CD1c-positive myeloid dendritic cell (primary cell): ENCODE measurements around the gene GSK3A.
A peak's percentile ranks its signal among the peaks of the same experiment; 100 is the strongest.

Source experiments
- DNase-seq: peaks from one replicate; pipeline ENCODE4 v3.0.0-alpha.2; 2016; ENCODE audit errors: extremely low spot score

Gene GSK3A

GRCh38 chr19:42200116-42200715 is 42.2 kb downstream of the GSK3A start:
- no peak for DNase-seq

GRCh38 chr19:42199440-42200115 is 42.8 kb downstream of the GSK3A start:
- peak; percentile 77 for DNase-seq

GRCh38 chr19:42198676-42199439 is 43.5 kb downstream of the GSK3A start:
- DNase-seq: no peak

GRCh38 chr19:42197375-42197817 is 45.0 kb downstream of the GSK3A start:
- no peak for DNase-seq

- no peak for DNase-seq
Measured at GRCh38 chr19:42196011-42197001, 46.1 kb downstream of the GSK3A start.

- DNase-seq: no peak
Measured at GRCh38 chr19:42193706-42194105, 48.7 kb downstream of the GSK3A start.

GRCh38 chr19:42193294-42193693 is 49.1 kb downstream of the GSK3A start:
- DNase-seq: no peak

GRCh38 chr19:42191855-42192254 is 50.5 kb downstream of the GSK3A start:
- peak; percentile 78 for DNase-seq

- no peak for DNase-seq
Measured at GRCh38 chr19:42191330-42191729, 51.1 kb downstream of the GSK3A start.

- DNase-seq: no peak
Measured at GRCh38 chr19:42189133-42189532, 53.3 kb downstream of the GSK3A start.

GRCh38 chr19:42188665-42189064 is 53.7 kb downstream of the GSK3A start:
- DNase-seq: no peak

- peak; percentile 67 for DNase-seq
Measured at GRCh38 chr19:42185277-42185676, 57.1 kb downstream of the GSK3A start.

- peak; percentile 84 for DNase-seq
Measured at GRCh38 chr19:42184401-42184861, 58.0 kb downstream of the GSK3A start.
